Liver (tissue), 3 donors: Measurements from ENCODE around the gene ZNRF2.

Experiments
- EGR1 ChIP-seq, 2 donors: IDR thresholded peaks; 2 replicates each; pipeline ENCODE4 v1.6.1; 2016 to 2018; ENCODE audit warnings: antibody characterized with exemption in 2 of 2, low read depth in 2 of 2
- FOXA1 ChIP-seq: IDR thresholded peaks from 2 replicates; pipeline ENCODE4 v1.6.1; 2016; ENCODE audit warnings: antibody characterized with exemption
- RAD21 ChIP-seq, 2 donors: IDR thresholded peaks; 2 replicates each; pipeline ENCODE4 v1.6.1; 2016; ENCODE audit warnings: antibody characterized with exemption in 2 of 2, mild to moderate bottlenecking in 2 of 2
- TF ChIP-seq, protein P1 (sequence below): fragments of 150-350 bp; IDR thresholded peaks from 2 replicates; pipeline ENCODE4 v1.5.1; 2017; ENCODE audit warnings: improper control_type of control experiment, low read depth, low read length; ENCODE audit not compliant: missing input control
- TF ChIP-seq, protein P2 (sequence below): IDR thresholded peaks from 2 replicates; pipeline ENCODE4 v1.6.1; 2016; ENCODE audit warnings: antibody characterized with exemption
- donor health status: healthy.
- donor health status: healthy.

DNA sequence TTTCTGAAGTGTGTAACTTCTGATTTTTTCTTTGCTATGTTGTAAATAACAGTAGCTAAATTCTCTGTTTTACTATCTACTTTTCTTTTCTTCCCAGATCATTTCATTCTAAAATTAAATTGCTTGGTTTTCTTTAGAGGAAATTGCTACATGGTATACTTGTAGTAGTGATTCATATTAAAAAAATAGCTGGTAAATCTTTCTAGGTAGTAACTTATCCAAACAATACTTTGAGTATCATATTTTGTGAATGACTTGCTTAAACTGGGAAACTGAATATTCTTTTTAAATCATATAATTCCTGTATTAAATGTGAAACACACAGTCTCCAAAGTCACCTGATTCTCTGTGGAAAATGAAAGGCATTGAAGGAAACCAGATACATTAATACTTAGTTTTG lies 85.5 kb downstream of the ZNRF2 start:
- TF ChIP-seq, protein P1, sequence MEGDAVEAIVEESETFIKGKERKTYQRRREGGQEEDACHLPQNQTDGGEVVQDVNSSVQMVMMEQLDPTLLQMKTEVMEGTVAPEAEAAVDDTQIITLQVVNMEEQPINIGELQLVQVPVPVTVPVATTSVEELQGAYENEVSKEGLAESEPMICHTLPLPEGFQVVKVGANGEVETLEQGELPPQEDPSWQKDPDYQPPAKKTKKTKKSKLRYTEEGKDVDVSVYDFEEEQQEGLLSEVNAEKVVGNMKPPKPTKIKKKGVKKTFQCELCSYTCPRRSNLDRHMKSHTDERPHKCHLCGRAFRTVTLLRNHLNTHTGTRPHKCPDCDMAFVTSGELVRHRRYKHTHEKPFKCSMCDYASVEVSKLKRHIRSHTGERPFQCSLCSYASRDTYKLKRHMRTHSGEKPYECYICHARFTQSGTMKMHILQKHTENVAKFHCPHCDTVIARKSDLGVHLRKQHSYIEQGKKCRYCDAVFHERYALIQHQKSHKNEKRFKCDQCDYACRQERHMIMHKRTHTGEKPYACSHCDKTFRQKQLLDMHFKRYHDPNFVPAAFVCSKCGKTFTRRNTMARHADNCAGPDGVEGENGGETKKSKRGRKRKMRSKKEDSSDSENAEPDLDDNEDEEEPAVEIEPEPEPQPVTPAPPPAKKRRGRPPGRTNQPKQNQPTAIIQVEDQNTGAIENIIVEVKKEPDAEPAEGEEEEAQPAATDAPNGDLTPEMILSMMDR = no peak
- TF ChIP-seq FOXA1 (no peak), RAD21 (IDR thresholded peaks at IDR 0.05) (no peak), EGR1 (IDR thresholded peaks at IDR 0.05; ENCODE audit: low read depth in 2 of 2) (no peak)
- TF ChIP-seq, protein P2, sequence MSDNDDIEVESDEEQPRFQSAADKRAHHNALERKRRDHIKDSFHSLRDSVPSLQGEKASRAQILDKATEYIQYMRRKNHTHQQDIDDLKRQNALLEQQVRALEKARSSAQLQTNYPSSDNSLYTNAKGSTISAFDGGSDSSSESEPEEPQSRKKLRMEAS = no peak
